Measurements from ENCODE around the gene AKR1B1.
"Not testable (repeated sequence)": the region's sequence is repeated elsewhere in the genome, so short reads cannot be mapped to it uniquely, and the experiment has no call there.

The AKR1B1 gene

GRCh38 chr7:134458806-134459698 is at the start of gene AKR1B1:
Gene AKR1B1, minus strand, starts transcription at chr7:134459100. Its CDS starts 38 bp downstream, at chr7:134459062.
- peak; percentile 98 for DNase-seq (ENCODE audit: low spot score)

- DNase-seq (ENCODE audit: low spot score), result no peak
Measured at GRCh38 chr7:134505856-134506255, 47.0 kb upstream of the AKR1B1 start.

GRCh38 chr7:134504660-134505164 is 45.8 kb upstream of the AKR1B1 start:
- DNase-seq (ENCODE audit: low spot score), result no peak

- no peak for DNase-seq (ENCODE audit: low spot score)
Measured at GRCh38 chr7:134502463-134503371, 43.8 kb upstream of the AKR1B1 start.

GRCh38 chr7:134500982-134501381 is 42.1 kb upstream of the AKR1B1 start:
- no peak for DNase-seq (ENCODE audit: low spot score)

GRCh38 chr7:134500406-134500805 is 41.5 kb upstream of the AKR1B1 start:
- no peak for DNase-seq (ENCODE audit: low spot score)

- DNase-seq (ENCODE audit: low spot score), result no peak
Measured at GRCh38 chr7:134495546-134495945, 36.6 kb upstream of the AKR1B1 start.

- DNase-seq (ENCODE audit: low spot score), result no peak
Measured at GRCh38 chr7:134493091-134493490, 34.2 kb upstream of the AKR1B1 start.

GRCh38 chr7:134487721-134488120 is 28.8 kb upstream of the AKR1B1 start:
- not testable (repeated sequence) for DNase-seq (ENCODE audit: low spot score)

GRCh38 chr7:134485203-134485602 is 26.3 kb upstream of the AKR1B1 start:
- no peak for DNase-seq (ENCODE audit: low spot score)

GRCh38 chr7:134483296-134483695 is 24.4 kb upstream of the AKR1B1 start:
- DNase-seq (ENCODE audit: low spot score), result no peak

GRCh38 chr7:134482858-134483257 is 24.0 kb upstream of the AKR1B1 start:
- DNase-seq (ENCODE audit: low spot score), result no peak

- DNase-seq (ENCODE audit: low spot score), result no peak
Measured at GRCh38 chr7:134481167-134481566, 22.3 kb upstream of the AKR1B1 start.

- peak; percentile 91 for DNase-seq (ENCODE audit: low spot score)
Measured at GRCh38 chr7:134480730-134481129, 21.8 kb upstream of the AKR1B1 start.

- DNase-seq (ENCODE audit: low spot score), result no peak
Measured at GRCh38 chr7:134480202-134480601, 21.3 kb upstream of the AKR1B1 start.

- DNase-seq (ENCODE audit: low spot score), result no peak
Measured at GRCh38 chr7:134478707-134479106, 19.8 kb upstream of the AKR1B1 start.

- no peak for DNase-seq (ENCODE audit: low spot score)
Measured at GRCh38 chr7:134477954-134478353, 19.1 kb upstream of the AKR1B1 start.

- DNase-seq (ENCODE audit: low spot score), result no peak
Measured at GRCh38 chr7:134476044-134476443, 17.1 kb upstream of the AKR1B1 start.

GRCh38 chr7:134474828-134475227 is 15.9 kb upstream of the AKR1B1 start:
- no peak for DNase-seq (ENCODE audit: low spot score)

- DNase-seq (ENCODE audit: low spot score), result peak; percentile 70
Measured at GRCh38 chr7:134473861-134474291, 15.0 kb upstream of the AKR1B1 start.

- no peak for DNase-seq (ENCODE audit: low spot score)
Measured at GRCh38 chr7:134472572-134473244, 13.8 kb upstream of the AKR1B1 start.

- DNase-seq (ENCODE audit: low spot score), result no peak
Measured at GRCh38 chr7:134470864-134471263, 12.0 kb upstream of the AKR1B1 start.

Measured in COLO829 (cell line).